Body of pancreas (tissue), 4 donors: ENCODE data around the gene AP4B1.

Source experiments
- POLR2A ChIP-seq, 3 donors: fragments of 450-650 bp; IDR thresholded peaks; one replicate each; pipeline ENCODE4 v1.6.1; 2016; ENCODE audit warnings: antibody characterized with exemption in 3 of 3, mild to moderate bottlenecking in 2 of 3
- TF ChIP-seq, protein P1 (sequence below), 7 experiments: fragments of 450-650 bp in 4 of 7; fragments of 200-600 bp in 3 of 7; sonication (generic) in 3 of 7; IDR thresholded peaks; one replicate each; pipeline ENCODE4 v1.5.1; 2016 to 2019; ENCODE audit warnings: antibody characterized with exemption in 7 of 7

- TF ChIP-seq, protein P1, sequence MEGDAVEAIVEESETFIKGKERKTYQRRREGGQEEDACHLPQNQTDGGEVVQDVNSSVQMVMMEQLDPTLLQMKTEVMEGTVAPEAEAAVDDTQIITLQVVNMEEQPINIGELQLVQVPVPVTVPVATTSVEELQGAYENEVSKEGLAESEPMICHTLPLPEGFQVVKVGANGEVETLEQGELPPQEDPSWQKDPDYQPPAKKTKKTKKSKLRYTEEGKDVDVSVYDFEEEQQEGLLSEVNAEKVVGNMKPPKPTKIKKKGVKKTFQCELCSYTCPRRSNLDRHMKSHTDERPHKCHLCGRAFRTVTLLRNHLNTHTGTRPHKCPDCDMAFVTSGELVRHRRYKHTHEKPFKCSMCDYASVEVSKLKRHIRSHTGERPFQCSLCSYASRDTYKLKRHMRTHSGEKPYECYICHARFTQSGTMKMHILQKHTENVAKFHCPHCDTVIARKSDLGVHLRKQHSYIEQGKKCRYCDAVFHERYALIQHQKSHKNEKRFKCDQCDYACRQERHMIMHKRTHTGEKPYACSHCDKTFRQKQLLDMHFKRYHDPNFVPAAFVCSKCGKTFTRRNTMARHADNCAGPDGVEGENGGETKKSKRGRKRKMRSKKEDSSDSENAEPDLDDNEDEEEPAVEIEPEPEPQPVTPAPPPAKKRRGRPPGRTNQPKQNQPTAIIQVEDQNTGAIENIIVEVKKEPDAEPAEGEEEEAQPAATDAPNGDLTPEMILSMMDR (IDR thresholded peaks at IDR 0.05) = no peak
- TF ChIP-seq POLR2A (IDR thresholded peaks at IDR 0.05) = no peak
Measured at GRCh38 chr1:113940365-113941244, 36.0 kb upstream of the AP4B1 start.
